Natural killer cell (primary cell): ENCODE results near the gene CYSLTR2. TPM values are rescaled to one million over a fixed set of nuclear protein-coding genes. Genes with fewer than 3 reads are reported as not detected.

Source experiments
- ATAC-seq, 3 donors: fragments of 150-1000 bp in 2 of 3; fragments of 200-7000 bp in 1 of 3; cut with Tn5 transposase; 1 replicate in 1 of 3; 2 replicates in 2 of 3; pipeline ENCODE4 v1.10.0; 2021; ENCODE audit warnings: mild to moderate bottlenecking in 2 of 3, moderate library complexity in 2 of 3
- DNase-seq, 2 donors: peaks; one replicate each; pipeline versions ENCODE4 v3.0.0 to v3.0.0-alpha.2; 2013 to 2021; ENCODE audit warnings: mixed read lengths in 1 of 2
- H3K27ac ChIP-seq: one replicate; pipeline ENCODE4 v1.5.1; 2013; ENCODE audit warnings: mild to moderate bottlenecking, low read length
- H3K27me3 ChIP-seq: one replicate; pipeline ENCODE4 v1.6.1; 2013; ENCODE audit warnings: low read length; ENCODE audit not compliant: control insufficient read depth, insufficient read depth
- H3K36me3 ChIP-seq: one replicate; pipeline ENCODE4 v1.6.1; 2013; ENCODE audit warnings: low read length; ENCODE audit not compliant: control insufficient read depth, insufficient read depth
- H3K4me1 ChIP-seq: one replicate; pipeline ENCODE4 v1.6.1; 2013; ENCODE audit warnings: low read length; ENCODE audit not compliant: control insufficient read depth, insufficient read depth
- H3K4me3 ChIP-seq: one replicate; pipeline ENCODE4 v1.5.1; 2013; ENCODE audit warnings: low read length
- H3K9me3 ChIP-seq: one replicate; pipeline ENCODE4 v1.6.1; 2013; ENCODE audit warnings: low read length; ENCODE audit not compliant: control insufficient read depth, insufficient read depth
- H3K27ac Mint-ChIP-seq, 2 donors: one replicate each; pipeline ENCODE4 v1.8.0; 2022; ENCODE audit warnings: mild to moderate bottlenecking in 2 of 2, mixed read lengths in 2 of 2, moderate library complexity in 1 of 2
- H3K27me3 Mint-ChIP-seq, 2 donors: one replicate each; pipeline ENCODE4 v1.8.0; 2022; ENCODE audit warnings: low read depth in 2 of 2, mixed read lengths in 2 of 2
- H3K36me3 Mint-ChIP-seq: one replicate; pipeline ENCODE4 v1.8.0; 2022; ENCODE audit warnings: mixed read lengths
- H3K4me1 Mint-ChIP-seq, 2 donors: one replicate each; pipeline ENCODE4 v1.8.0; 2022; ENCODE audit warnings: mixed read lengths in 2 of 2
- H3K4me3 Mint-ChIP-seq: one replicate; pipeline ENCODE4 v1.8.0; 2022; ENCODE audit warnings: mild to moderate bottlenecking, moderate library complexity, mixed read lengths
- H3K9me3 Mint-ChIP-seq, 2 donors: one replicate each; pipeline ENCODE4 v1.8.0; 2022; ENCODE audit warnings: mixed read lengths in 2 of 2
- CTCF ChIP-seq: fragments of 200-600 bp; IDR thresholded peaks from one replicate; pipeline ENCODE4 v1.8.0; 2022; ENCODE audit warnings: antibody characterized with exemption
- WGBS: methylation state at CpG from one replicate; pipeline ENCODE4 v1.1.7; 2013; ENCODE audit warnings: missing lambda C conversion rate; ENCODE audit not compliant: insufficient coverage; 5-methylcytosine and 5-hydroxymethylcytosine counted together
- intact Hi-C: fragments of 100-400 bp; cut with micrococcal nuclease; formaldehyde crosslinking; loops from one replicate; pipeline ENCODE4 v1.14.2; 2022
- total RNA-seq, 4 donors: library from RNA; stranded (reverse); fragments of 120-200 nt in 1 of 4; gene quantifications; one replicate each; pipeline versions ENCODE4 v1.2.3 to v1.2.4, GENCODE V29; 2013 to 2022

The CYSLTR2 gene
- total RNA-seq, 3 donors from 2014 or later (not counting 1 experiment from before 2014, with no cell fraction given) = 5.3 to 8.6 (median 7.9) TPM

GRCh38 chr13:48636550-48636949 is 17.2 kb upstream of the CYSLTR2 start:
- no peaks in the 10 kb centered on the region for H3K36me3 ChIP-seq
- Mint-ChIP-seq H3K4me3 (no peak overlapping the region), H3K36me3 (peaks cover 7% of the 10 kb centered on the region), H3K27ac (no peak overlapping the region), H3K27me3 (peaks cover 6% of the 10 kb centered on the region in 2 donors), H3K9me3 (peaks cover 0 to 6% of the 10 kb centered on the region in 2 donors), H3K4me1 (peaks cover 0 to 6% of the 10 kb centered on the region in 2 donors)
- no peaks in the 10 kb centered on the region for H3K4me1 ChIP-seq
- intact Hi-C loops = no loop called here
- ATAC-seq = no peak
- no peaks in the 10 kb centered on the region for H3K27me3 ChIP-seq
- DNase-seq = no peak
- H3K27ac ChIP-seq = no peak overlapping the region
- H3K9me3 ChIP-seq = peaks cover 7% of the 10 kb centered on the region
- no peak for TF ChIP-seq CTCF
- H3K4me3 ChIP-seq = no peak overlapping the region

- no peak for ATAC-seq
- Mint-ChIP-seq H3K27me3 (peaks cover 6% of the 10 kb centered on the region in 2 donors), H3K36me3 (peaks cover 7% of the 10 kb centered on the region), H3K9me3 (peaks cover 0 to 6% of the 10 kb centered on the region in 2 donors), H3K4me1 (peaks cover 0 to 6% of the 10 kb centered on the region in 2 donors), H3K27ac (no peak overlapping the region), H3K4me3 (no peak overlapping the region)
- WGBS = 50% methylated on average over 2 of the region's 2 CpGs
- no peak for TF ChIP-seq CTCF
- DNase-seq = no peak
- Histone ChIP-seq H3K36me3 (no peaks in the 10 kb centered on the region), H3K4me1 (no peaks in the 10 kb centered on the region), H3K9me3 (peaks cover 7% of the 10 kb centered on the region), H3K27ac (no peak overlapping the region), H3K27me3 (no peaks in the 10 kb centered on the region), H3K4me3 (no peak overlapping the region)
- intact Hi-C loops = no loop called here
Observed at GRCh38 chr13:48637601-48638000, 16.1 kb upstream of the CYSLTR2 start.

GRCh38 chr13:48640767-48641166 is 13.0 kb upstream of the CYSLTR2 start:
- Histone ChIP-seq H3K27me3 (no peaks in the 10 kb centered on the region), H3K4me3 (no peak overlapping the region), H3K9me3 (peaks cover 7% of the 10 kb centered on the region), H3K4me1 (no peaks in the 10 kb centered on the region), H3K27ac (no peak overlapping the region), H3K36me3 (no peaks in the 10 kb centered on the region)
- DNase-seq (no peak), ATAC-seq (no peak)
- intact Hi-C loops = loop anchor here (10.0 kb wide), 1 partner anchor 94 kb away; no protein-coding TSS in a partner anchor
- Mint-ChIP-seq H3K9me3 (peaks cover 0 to 6% of the 10 kb centered on the region in 2 donors), H3K4me1 (peaks cover 0 to 6% of the 10 kb centered on the region in 2 donors), H3K27ac (no peak overlapping the region), H3K4me3 (no peak overlapping the region), H3K36me3 (peaks cover 7% of the 10 kb centered on the region), H3K27me3 (peaks cover 6 to 9% of the 10 kb centered on the region in 2 donors)
- TF ChIP-seq CTCF = no peak
- 90% methylated on average over 7 of the region's 7 CpGs for WGBS

GRCh38 chr13:48641404-48641803 is 12.3 kb upstream of the CYSLTR2 start:
- H3K4me1 ChIP-seq = no peaks in the 10 kb centered on the region
- intact Hi-C loops = loop anchor here (10.0 kb wide), 1 partner anchor 93 kb away; no protein-coding TSS in a partner anchor
- Mint-ChIP-seq H3K4me1 (peaks cover 0 to 6% of the 10 kb centered on the region in 2 donors), H3K4me3 (no peak overlapping the region), H3K27me3 (peaks cover 6 to 16% of the 10 kb centered on the region in 2 donors), H3K36me3 (peaks cover 3% of the 10 kb centered on the region), H3K27ac (no peak overlapping the region), H3K9me3 (peaks cover 0 to 2% of the 10 kb centered on the region in 2 donors)
- H3K9me3 ChIP-seq = peaks cover 4% of the 10 kb centered on the region
- WGBS = 85% methylated on average over 2 of the region's 2 CpGs
- H3K36me3 ChIP-seq = no peaks in the 10 kb centered on the region
- H3K27ac ChIP-seq = no peak overlapping the region
- no peaks in the 10 kb centered on the region for H3K27me3 ChIP-seq
- DNase-seq = no peak
- no peak for ATAC-seq
- no peak for TF ChIP-seq CTCF
- no peak overlapping the region for H3K4me3 ChIP-seq
